PC-9 (cell line): ENCODE measurements around the gene CD2.

ENCODE experiments used
- EZH2 ChIP-seq: fragments of 200-600 bp; sonication (generic); IDR thresholded peaks from 2 replicates; pipeline ENCODE4 v1.8.0; 2017; ENCODE audit warnings: antibody characterized with exemption, low read depth
- TF ChIP-seq, protein P1 (sequence below): fragments of 200-600 bp; sonication (generic); conservative IDR thresholded peaks from 2 replicates; pipeline ENCODE4 v1.6.1; 2017; ENCODE audit warnings: mixed run types, antibody characterized with exemption, mild to moderate bottlenecking, moderate library complexity

- TF ChIP-seq, protein P1, sequence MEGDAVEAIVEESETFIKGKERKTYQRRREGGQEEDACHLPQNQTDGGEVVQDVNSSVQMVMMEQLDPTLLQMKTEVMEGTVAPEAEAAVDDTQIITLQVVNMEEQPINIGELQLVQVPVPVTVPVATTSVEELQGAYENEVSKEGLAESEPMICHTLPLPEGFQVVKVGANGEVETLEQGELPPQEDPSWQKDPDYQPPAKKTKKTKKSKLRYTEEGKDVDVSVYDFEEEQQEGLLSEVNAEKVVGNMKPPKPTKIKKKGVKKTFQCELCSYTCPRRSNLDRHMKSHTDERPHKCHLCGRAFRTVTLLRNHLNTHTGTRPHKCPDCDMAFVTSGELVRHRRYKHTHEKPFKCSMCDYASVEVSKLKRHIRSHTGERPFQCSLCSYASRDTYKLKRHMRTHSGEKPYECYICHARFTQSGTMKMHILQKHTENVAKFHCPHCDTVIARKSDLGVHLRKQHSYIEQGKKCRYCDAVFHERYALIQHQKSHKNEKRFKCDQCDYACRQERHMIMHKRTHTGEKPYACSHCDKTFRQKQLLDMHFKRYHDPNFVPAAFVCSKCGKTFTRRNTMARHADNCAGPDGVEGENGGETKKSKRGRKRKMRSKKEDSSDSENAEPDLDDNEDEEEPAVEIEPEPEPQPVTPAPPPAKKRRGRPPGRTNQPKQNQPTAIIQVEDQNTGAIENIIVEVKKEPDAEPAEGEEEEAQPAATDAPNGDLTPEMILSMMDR, result no peak
- TF ChIP-seq EZH2, result no peak
These were observed 30.8 kb downstream of the CD2 start for GRCh38 chr1:116785006-116785405.
